ENCODE data around the gene CROCC2. TPM values are rescaled to one million over a fixed set of nuclear protein-coding genes. Genes with fewer than 3 reads are reported as not detected.

Gene CROCC2
- total and polyA plus RNA-seq, 7 donors = under 0.01 to 0.09 TPM; not detected in 5

DNA sequence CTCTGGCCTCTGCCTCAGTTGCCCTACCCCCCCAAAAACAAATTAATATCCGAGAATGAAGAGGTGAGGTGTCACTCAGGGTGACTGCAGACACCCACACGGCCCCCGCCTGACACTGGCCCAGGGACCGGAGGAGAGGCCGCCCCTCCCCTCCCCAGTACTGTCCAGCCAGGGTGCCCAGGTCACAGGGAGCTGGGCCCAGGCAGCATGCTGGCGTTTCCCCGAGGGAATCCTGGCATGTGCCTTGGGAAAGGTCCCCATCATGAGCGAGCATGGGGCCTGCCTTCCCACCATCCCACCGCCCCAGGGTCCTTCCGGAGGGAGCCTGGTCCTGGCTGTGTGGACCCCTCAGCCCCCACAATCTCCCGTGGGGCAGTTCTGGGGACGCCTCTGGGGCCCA lies 13.2 kb upstream of the CROCC2 start:
- H3K27me3 ChIP-seq = no peaks in the 10 kb centered on the region
- no peaks in the 10 kb centered on the region for H3K4me1 ChIP-seq
- no peak overlapping the region for H3K4me3 ChIP-seq
- no peaks in the 10 kb centered on the region for H3K9me3 ChIP-seq
- WGBS, 2 donors = 83 to 87% methylated on average over 12 of the region's 12 CpGs
- no peak for TF ChIP-seq EP300 (IDR thresholded peaks at IDR 0.05)
- TF ChIP-seq POLR2A (IDR thresholded peaks at IDR 0.05) = no peak
- TF ChIP-seq POLR2AphosphoS5 (IDR thresholded peaks at IDR 0.05) = no peak
- TF ChIP-seq, protein P1, sequence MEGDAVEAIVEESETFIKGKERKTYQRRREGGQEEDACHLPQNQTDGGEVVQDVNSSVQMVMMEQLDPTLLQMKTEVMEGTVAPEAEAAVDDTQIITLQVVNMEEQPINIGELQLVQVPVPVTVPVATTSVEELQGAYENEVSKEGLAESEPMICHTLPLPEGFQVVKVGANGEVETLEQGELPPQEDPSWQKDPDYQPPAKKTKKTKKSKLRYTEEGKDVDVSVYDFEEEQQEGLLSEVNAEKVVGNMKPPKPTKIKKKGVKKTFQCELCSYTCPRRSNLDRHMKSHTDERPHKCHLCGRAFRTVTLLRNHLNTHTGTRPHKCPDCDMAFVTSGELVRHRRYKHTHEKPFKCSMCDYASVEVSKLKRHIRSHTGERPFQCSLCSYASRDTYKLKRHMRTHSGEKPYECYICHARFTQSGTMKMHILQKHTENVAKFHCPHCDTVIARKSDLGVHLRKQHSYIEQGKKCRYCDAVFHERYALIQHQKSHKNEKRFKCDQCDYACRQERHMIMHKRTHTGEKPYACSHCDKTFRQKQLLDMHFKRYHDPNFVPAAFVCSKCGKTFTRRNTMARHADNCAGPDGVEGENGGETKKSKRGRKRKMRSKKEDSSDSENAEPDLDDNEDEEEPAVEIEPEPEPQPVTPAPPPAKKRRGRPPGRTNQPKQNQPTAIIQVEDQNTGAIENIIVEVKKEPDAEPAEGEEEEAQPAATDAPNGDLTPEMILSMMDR (IDR thresholded peaks at IDR 0.05) = no peak
- intact Hi-C loops (cut with DNase I) = no loop called here
- H3K36me3 ChIP-seq = no peaks in the 10 kb centered on the region
- DNase-seq = no peak
- H3K27ac ChIP-seq = no peak overlapping the region

DNA sequence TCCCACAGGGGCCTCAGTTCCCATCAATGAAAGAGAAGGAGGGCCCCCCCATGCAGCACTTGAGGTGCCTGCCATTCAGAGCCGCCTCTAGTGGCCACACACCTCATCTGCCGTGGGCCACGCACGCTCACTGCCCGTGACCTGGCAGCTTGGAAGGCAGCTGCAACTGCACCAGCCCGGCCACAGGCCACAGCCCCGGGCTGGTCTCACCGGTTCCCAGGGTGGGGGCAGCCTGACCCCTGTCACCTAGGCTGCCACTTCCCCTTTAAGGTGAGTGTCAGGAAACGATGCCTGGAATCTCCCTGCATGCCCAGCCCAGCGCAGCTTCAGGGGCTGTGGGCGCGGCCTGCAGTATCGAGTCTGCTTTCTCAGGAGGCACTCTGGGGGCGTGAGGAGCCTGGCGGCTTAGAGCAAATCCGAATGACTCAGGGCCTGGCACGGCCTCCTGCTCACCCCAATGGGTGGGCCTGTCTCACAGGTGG lies 12.7 kb upstream of the CROCC2 start:
- intact Hi-C loops (cut with DNase I) = no loop called here
- DNase-seq = no peak
- no peaks in the 10 kb centered on the region for H3K4me1 ChIP-seq
- WGBS, 2 donors = 35 to 36% methylated on average over 17 of the region's 17 CpGs
- TF ChIP-seq POLR2A (IDR thresholded peaks at IDR 0.05) (no peak), POLR2AphosphoS5 (IDR thresholded peaks at IDR 0.05) (no peak)
- no peaks in the 10 kb centered on the region for H3K36me3 ChIP-seq
- no peak overlapping the region for H3K4me3 ChIP-seq
- H3K27me3 ChIP-seq = no peaks in the 10 kb centered on the region
- H3K9me3 ChIP-seq = no peaks in the 10 kb centered on the region
- H3K27ac ChIP-seq = no peak overlapping the region

DNA sequence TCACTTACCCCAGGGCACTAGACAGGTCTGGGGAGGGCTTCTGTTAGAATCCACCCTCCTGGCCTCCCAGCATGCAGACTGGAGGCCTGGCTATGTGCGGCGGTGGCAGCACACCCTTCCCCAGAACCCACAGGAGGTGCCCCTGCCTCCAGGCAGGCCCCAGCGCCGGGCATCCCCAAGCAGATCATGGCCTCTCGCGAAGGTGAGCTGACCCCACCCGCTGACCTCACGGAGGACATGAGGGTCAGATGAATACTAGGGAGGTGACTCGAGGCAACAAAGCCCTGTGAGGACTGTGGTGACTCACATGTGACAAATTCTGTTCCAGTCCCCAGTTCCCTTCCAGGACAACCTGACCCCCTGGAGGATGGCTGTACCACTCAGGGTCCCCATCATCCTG lies 12.1 kb upstream of the CROCC2 start:
- no peak for TF ChIP-seq POLR2AphosphoS5 (IDR thresholded peaks at IDR 0.05)
- no peak for TF ChIP-seq EP300 (IDR thresholded peaks at IDR 0.05)
- TF ChIP-seq, protein P1 (IDR thresholded peaks at IDR 0.05) = no peak
- TF ChIP-seq POLR2A (IDR thresholded peaks at IDR 0.05) = no peak
- Histone ChIP-seq H3K27ac (no peak overlapping the region), H3K4me1 (no peaks in the 10 kb centered on the region), H3K27me3 (no peaks in the 10 kb centered on the region), H3K36me3 (no peaks in the 10 kb centered on the region), H3K4me3 (no peak overlapping the region), H3K9me3 (no peaks in the 10 kb centered on the region)
- no peak for DNase-seq
- 83 to 85% methylated on average over 9 of the region's 9 CpGs for WGBS, 2 donors
- intact Hi-C loops (cut with DNase I) = no loop called here

DNA sequence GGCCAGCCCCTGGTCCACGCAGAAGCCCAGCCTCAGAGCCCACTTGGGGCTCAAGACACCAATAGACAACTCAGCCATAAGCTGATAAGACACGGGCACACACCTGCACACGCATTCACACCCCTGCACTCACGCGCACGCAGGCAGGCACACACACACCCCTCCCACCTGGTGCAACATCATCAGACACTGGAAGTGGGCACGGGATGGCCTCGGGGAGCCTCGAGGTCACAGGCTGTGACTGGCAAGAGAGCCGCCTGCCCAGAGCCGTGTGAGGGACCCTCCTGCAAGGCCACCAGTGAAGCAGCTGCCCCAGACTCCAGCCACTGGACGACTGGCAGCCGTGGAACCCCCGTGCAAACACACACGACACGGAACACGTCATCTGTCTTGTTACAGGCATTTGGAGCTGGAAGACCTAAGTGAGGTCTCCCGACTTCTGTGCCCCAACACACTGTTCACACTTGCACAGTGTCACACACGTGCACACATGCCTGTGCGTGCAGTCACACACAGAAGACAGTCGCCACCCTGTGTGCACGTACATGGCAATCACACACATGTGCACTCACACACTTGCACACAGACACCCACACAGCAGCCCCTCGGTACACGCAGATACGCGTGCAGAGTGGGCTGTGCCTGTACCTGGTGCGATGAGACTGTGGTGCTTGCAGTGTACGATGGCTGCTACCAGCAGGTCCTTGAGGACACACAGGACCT lies 11.1 kb upstream of the CROCC2 start:
- DNase-seq = no peak
- intact Hi-C loops (cut with DNase I) = no loop called here
- no peaks in the 10 kb centered on the region for H3K4me1 ChIP-seq
- H3K9me3 ChIP-seq = no peaks in the 10 kb centered on the region
- no peak overlapping the region for H3K4me3 ChIP-seq
- 88% methylated on average over 28 of the region's 28 CpGs for WGBS, 2 donors
- no peak overlapping the region for H3K27ac ChIP-seq
- TF ChIP-seq POLR2A (IDR thresholded peaks at IDR 0.05) (no peak), EP300 (IDR thresholded peaks at IDR 0.05) (no peak), POLR2AphosphoS5 (IDR thresholded peaks at IDR 0.05) (no peak)
- TF ChIP-seq, protein P1 (IDR thresholded peaks at IDR 0.05) = no peak
- no peaks in the 10 kb centered on the region for H3K27me3 ChIP-seq
- no peaks in the 10 kb centered on the region for H3K36me3 ChIP-seq

DNA sequence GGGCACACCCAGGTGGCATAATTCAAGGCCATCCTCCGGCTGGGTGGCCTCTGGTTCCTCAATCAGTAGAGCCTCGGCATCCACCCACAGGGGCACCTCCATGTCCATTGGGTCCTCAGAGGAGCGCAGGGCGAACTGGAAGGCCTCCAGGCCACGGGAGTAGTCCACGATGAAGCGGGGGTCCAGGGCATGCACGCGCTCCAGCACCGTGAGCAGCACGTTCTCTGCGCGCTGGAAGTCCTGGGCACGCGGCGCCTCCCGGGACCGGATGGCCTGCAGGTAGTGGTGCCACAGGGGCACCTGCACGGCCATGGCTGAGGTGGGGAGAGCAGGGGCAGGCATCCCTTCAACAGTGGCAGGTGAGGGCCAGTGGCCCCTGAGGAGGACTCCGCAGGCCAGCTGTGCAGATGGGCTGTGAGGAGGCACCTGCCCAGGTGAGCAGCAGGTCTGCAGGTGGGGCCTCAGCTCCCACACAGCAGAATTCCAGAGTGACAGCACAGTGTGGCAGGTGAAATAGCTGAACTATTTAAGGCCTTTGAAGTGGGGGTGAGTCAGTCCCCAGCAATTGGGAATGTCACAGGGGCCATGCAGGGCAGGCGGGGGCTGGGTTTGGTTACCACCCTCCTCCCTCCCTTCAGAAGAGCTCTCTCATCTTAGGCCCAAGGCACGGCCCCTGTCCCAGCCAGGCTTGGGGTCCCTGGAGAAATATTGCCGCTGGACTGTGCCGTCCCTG lies 10.3 kb upstream of the CROCC2 start, which contains the start of gene MAB21L4:
Gene MAB21L4, minus strand, starts transcription at position 501 of the 733 bp plus-strand sequence. Its CDS starts 159 bp downstream, at position 342.
- H3K27me3 ChIP-seq = no peaks in the 10 kb centered on the region
- no peak within 1 kb of the TSS for H3K4me3 ChIP-seq
- no peaks in the 10 kb centered on the region for H3K4me1 ChIP-seq
- TF ChIP-seq EP300 (IDR thresholded peaks at IDR 0.05) = no peak
- no peak for TF ChIP-seq POLR2A (IDR thresholded peaks at IDR 0.05)
- TF ChIP-seq, protein P1 (IDR thresholded peaks at IDR 0.05) = no peak
- TF ChIP-seq POLR2AphosphoS5 (IDR thresholded peaks at IDR 0.05) = no peak
- no peak for DNase-seq
- no peaks in the 10 kb centered on the region for H3K36me3 ChIP-seq
- H3K9me3 ChIP-seq = no peaks in the 10 kb centered on the region
- intact Hi-C loops (cut with DNase I) = no loop called here
- no peak within 1 kb of the TSS for H3K27ac ChIP-seq
- 73 to 87% methylated on average over 24 of the region's 24 CpGs for WGBS, 2 donors

Data from sigmoid colon (tissue), 7 donors.